ENCODE data around the gene RPL13A. TPM values are rescaled to one million over a fixed set of nuclear protein-coding genes. Genes with fewer than 3 reads are reported as not detected.
A peak's percentile ranks its signal among the peaks of the same experiment; 100 is the strongest.
"Not testable (repeated sequence)": the region's sequence is repeated elsewhere in the genome, so short reads cannot be mapped to it uniquely, and the experiment has no call there.

RPL13A gene
- total RNA-seq, 1 donor = 1,887 TPM

GRCh38 chr19:49465371-49465770 is 22.0 kb upstream of the RPL13A start:
- DNase-seq (ENCODE audit: low read depth) = no peak
- H3K4me3 ChIP-seq (ENCODE audit: low read depth, low read length) = no peak overlapping the region
- TF ChIP-seq CTCF (IDR thresholded peaks at IDR 0.05; ENCODE audit: insufficient read depth, low read depth, low read length) = no peak

GRCh38 chr19:49468199-49468598 is 19.2 kb upstream of the RPL13A start:
- no peak for DNase-seq (ENCODE audit: low read depth)
- TF ChIP-seq CTCF (IDR thresholded peaks at IDR 0.05; ENCODE audit: insufficient read depth, low read depth, low read length) = no peak

GRCh38 chr19:49468746-49469447 is 18.5 kb upstream of the RPL13A start:
- no peak overlapping the region for H3K4me3 ChIP-seq (ENCODE audit: low read depth, low read length)
- peak; percentile 84 for DNase-seq (ENCODE audit: low read depth)

More at GRCh38 chr19:49468199-49468598, 19.2 kb upstream of the RPL13A start:
- no peak overlapping the region for H3K4me3 ChIP-seq (ENCODE audit: low read depth, low read length)

GRCh38 chr19:49469828-49470614 is 17.4 kb upstream of the RPL13A start:
- DNase-seq (ENCODE audit: low read depth) = peak; percentile 49
- no peak overlapping the region for H3K4me3 ChIP-seq (ENCODE audit: low read depth, low read length)
- peak; percentile 11 for TF ChIP-seq CTCF (IDR thresholded peaks at IDR 0.05; ENCODE audit: insufficient read depth, low read depth, low read length)

More at GRCh38 chr19:49468746-49469447, 18.5 kb upstream of the RPL13A start:
- TF ChIP-seq CTCF (IDR thresholded peaks at IDR 0.05; ENCODE audit: insufficient read depth, low read depth, low read length) = no peak

- no peak for TF ChIP-seq CTCF (IDR thresholded peaks at IDR 0.05; ENCODE audit: insufficient read depth, low read depth, low read length)
- no peak for DNase-seq (ENCODE audit: low read depth)
- H3K4me3 ChIP-seq (ENCODE audit: low read depth, low read length) = no peak overlapping the region
Observed at GRCh38 chr19:49470615-49470978, 16.8 kb upstream of the RPL13A start.

- DNase-seq (ENCODE audit: low read depth) = no peak
- TF ChIP-seq CTCF (IDR thresholded peaks at IDR 0.05; ENCODE audit: insufficient read depth, low read depth, low read length) = no peak
- H3K4me3 ChIP-seq (ENCODE audit: low read depth, low read length) = no peak overlapping the region
Observed at GRCh38 chr19:49472936-49473335, 14.5 kb upstream of the RPL13A start.

- H3K4me3 ChIP-seq (ENCODE audit: low read depth, low read length) = peak overlapping the region; percentile 87
- not testable (repeated sequence) for DNase-seq (ENCODE audit: low read depth)
Observed at GRCh38 chr19:49473501-49473867, 13.9 kb upstream of the RPL13A start.
